Duodenal mucosa (tissue), 2 donors: ENCODE measurements around the gene RPAP3.
A peak's percentile ranks its signal among the peaks of the same experiment; 100 is the strongest.

ENCODE experiments used
- H3K27ac ChIP-seq: one replicate; pipeline ENCODE4 v1.7.0; 2013; ENCODE audit warnings: low read depth, low read length
- H3K27me3 ChIP-seq, 2 donors: one replicate each; pipeline ENCODE4 v1.7.0; 2013; ENCODE audit warnings: low read length in 2 of 2, control low read depth in 1 of 2; ENCODE audit not compliant: insufficient read depth in 2 of 2, control insufficient read depth in 1 of 2
- H3K36me3 ChIP-seq, 2 donors: one replicate each; pipeline ENCODE4 v1.7.0; 2013; ENCODE audit warnings: low read length in 2 of 2, control low read depth in 1 of 2; ENCODE audit not compliant: insufficient read depth in 2 of 2, control insufficient read depth in 1 of 2
- H3K4me1 ChIP-seq, 2 donors: one replicate each; pipeline ENCODE4 v1.7.0; 2013; ENCODE audit warnings: low read length in 2 of 2, control low read depth in 1 of 2; ENCODE audit not compliant: insufficient read depth in 2 of 2, control insufficient read depth in 1 of 2
- H3K4me3 ChIP-seq, 2 donors: one replicate each; pipeline ENCODE4 v1.7.0; 2013; ENCODE audit warnings: low read length in 2 of 2, low read depth in 1 of 2
- H3K9ac ChIP-seq, 2 donors: one replicate each; pipeline ENCODE4 v1.7.0; 2013; ENCODE audit warnings: low read length in 2 of 2, low read depth in 1 of 2
- H3K9me3 ChIP-seq, 2 donors: one replicate each; pipeline ENCODE4 v1.7.0; 2013; ENCODE audit warnings: low read length in 2 of 2, control low read depth in 1 of 2; ENCODE audit not compliant: control insufficient read depth in 1 of 2

RPAP3 gene

GRCh38 chr12:47722136-47722834 is 16.5 kb upstream of the RPAP3 start:
- no peak overlapping the region for H3K4me3 ChIP-seq
- H3K4me1 ChIP-seq, result peaks cover 2 to 6% of the 10 kb centered on the region in 2 donors
- H3K27ac ChIP-seq, result no peak overlapping the region
- H3K27me3 ChIP-seq, result no peaks in the 10 kb centered on the region
- no peak overlapping the region for H3K9ac ChIP-seq
- H3K36me3 ChIP-seq, result peaks cover 3 to 13% of the 10 kb centered on the region in 2 donors
- H3K9me3 ChIP-seq, result no peaks in the 10 kb centered on the region

- no peak overlapping the region for H3K9ac ChIP-seq
- H3K36me3 ChIP-seq, result peaks cover 3 to 13% of the 10 kb centered on the region in 2 donors
- no peaks in the 10 kb centered on the region for H3K9me3 ChIP-seq
- no peaks in the 10 kb centered on the region for H3K27me3 ChIP-seq
- no peak overlapping the region for H3K27ac ChIP-seq
- H3K4me3 ChIP-seq, result no peak overlapping the region
- H3K4me1 ChIP-seq, result peaks cover 7 to 11% of the 10 kb centered on the region in 2 donors
These were observed 15.7 kb upstream of the RPAP3 start for GRCh38 chr12:47721431-47721973.

- peaks cover 11% of the 10 kb centered on the region in 2 donors for H3K4me1 ChIP-seq
- no peak overlapping the region for H3K9ac ChIP-seq
- no peak overlapping the region for H3K4me3 ChIP-seq
- H3K36me3 ChIP-seq, result peaks cover 3 to 13% of the 10 kb centered on the region in 2 donors
- no peaks in the 10 kb centered on the region for H3K9me3 ChIP-seq
- H3K27me3 ChIP-seq, result no peaks in the 10 kb centered on the region
- no peak overlapping the region for H3K27ac ChIP-seq
These were observed 12.7 kb upstream of the RPAP3 start for GRCh38 chr12:47718531-47718930.

- Histone ChIP-seq H3K9ac (peak overlapping the region; percentile 2 to 20), H3K4me3 (peak overlapping the region in 1 of 2 donors; percentile 12), H3K27me3 (no peaks in the 10 kb centered on the region), H3K9me3 (no peaks in the 10 kb centered on the region), H3K27ac (peak overlapping the region; percentile 10), H3K4me1 (peaks cover 11% of the 10 kb centered on the region in 2 donors), H3K36me3 (peaks cover 3 to 13% of the 10 kb centered on the region in 2 donors)
These were observed 11.8 kb upstream of the RPAP3 start for GRCh38 chr12:47717443-47718193.

- Histone ChIP-seq H3K36me3 (peaks cover 3 to 13% of the 10 kb centered on the region in 2 donors), H3K27me3 (no peaks in the 10 kb centered on the region), H3K9me3 (no peaks in the 10 kb centered on the region), H3K4me3 (peak overlapping the region in 1 of 2 donors; percentile 12), H3K4me1 (peaks cover 11% of the 10 kb centered on the region in 2 donors), H3K9ac (peak overlapping the region; percentile 2 to 20), H3K27ac (no peak overlapping the region)
These were observed 11.2 kb upstream of the RPAP3 start for GRCh38 chr12:47717046-47717442.

GRCh38 chr12:47715877-47716548 is 10.2 kb upstream of the RPAP3 start:
- Histone ChIP-seq H3K4me3 (no peak overlapping the region), H3K9me3 (no peaks in the 10 kb centered on the region), H3K27ac (no peak overlapping the region), H3K9ac (no peak overlapping the region), H3K4me1 (peaks cover 11% of the 10 kb centered on the region in 2 donors), H3K36me3 (peaks cover 3 to 12% of the 10 kb centered on the region in 2 donors), H3K27me3 (no peaks in the 10 kb centered on the region)

GRCh38 chr12:47715393-47715876 is 9.6 kb upstream of the RPAP3 start:
- H3K27ac ChIP-seq, result no peak overlapping the region
- peaks cover 11% of the 10 kb centered on the region in 2 donors for H3K4me1 ChIP-seq
- H3K9me3 ChIP-seq, result no peaks in the 10 kb centered on the region
- no peak overlapping the region for H3K9ac ChIP-seq
- peaks cover 0 to 7% of the 10 kb centered on the region in 2 donors for H3K36me3 ChIP-seq
- H3K4me3 ChIP-seq, result no peak overlapping the region
- no peaks in the 10 kb centered on the region for H3K27me3 ChIP-seq

- H3K9me3 ChIP-seq, result no peaks in the 10 kb centered on the region
- H3K4me3 ChIP-seq, result no peak overlapping the region
- peaks cover 11 to 12% of the 10 kb centered on the region in 2 donors for H3K4me1 ChIP-seq
- no peak overlapping the region for H3K27ac ChIP-seq
- peaks cover 0 to 3% of the 10 kb centered on the region in 2 donors for H3K36me3 ChIP-seq
- H3K27me3 ChIP-seq, result no peaks in the 10 kb centered on the region
- H3K9ac ChIP-seq, result no peak overlapping the region
These were observed 9.1 kb upstream of the RPAP3 start for GRCh38 chr12:47714826-47715386.

- H3K27ac ChIP-seq, result no peak overlapping the region
- peaks cover 14 to 34% of the 10 kb centered on the region in 2 donors for H3K4me1 ChIP-seq
- H3K36me3 ChIP-seq, result no peaks in the 10 kb centered on the region
These were observed 6.3 kb upstream of the RPAP3 start for GRCh38 chr12:47712171-47712570.

More at GRCh38 chr12:47712171-47712570, 6.3 kb upstream of the RPAP3 start:
- Histone ChIP-seq H3K27me3 (no peaks in the 10 kb centered on the region), H3K9me3 (no peaks in the 10 kb centered on the region), H3K4me3 (no peak overlapping the region), H3K9ac (no peak overlapping the region)
